ENCODE results near the gene SLC35B2. TPM values are rescaled to one million over a fixed set of nuclear protein-coding genes. Genes with fewer than 3 reads are reported as not detected.

The SLC35B2 gene
- total and polyA plus RNA-seq, 2 donors (not counting 1 experiment from before 2014, with no cell fraction given) = 88.4 to 89.4 TPM

GRCh38 chr6:44228433-44228832 lies 28.9 kb downstream of the SLC35B2 start:
- Histone ChIP-seq H3K9ac (ENCODE audit: insufficient read depth, low read length) (no peak overlapping the region), H3K4me2 (ENCODE audit: extremely low read depth, insufficient read depth, low read length) (no peak overlapping the region)
- TF ChIP-seq CTCF (conservative IDR thresholded peaks at IDR 0.05 in 1 of 2, IDR thresholded peaks at IDR 0.05 in 1 of 2; ENCODE audit: low read depth in 1 of 2, low read length in 2 of 2) (no peak), EZH2 (IDR thresholded peaks at IDR 0.05; ENCODE audit: low read length, missing control alignments) (no peak)

GRCh38 chr6:44228031-44228430 lies 29.3 kb downstream of the SLC35B2 start:
- Histone ChIP-seq H3K4me2 (ENCODE audit: extremely low read depth, insufficient read depth, low read length) (no peak overlapping the region), H3K79me2 (ENCODE audit: control insufficient read depth, insufficient read depth, low read length) (peaks cover 4% of the 10 kb centered on the region), H3K36me3 (ENCODE audit: control insufficient read depth, insufficient read depth, low read length) (peaks cover 6% of the 10 kb centered on the region), H3K9me3 (ENCODE audit: control insufficient read depth, insufficient read depth, low read depth, low read length) (no peaks in the 10 kb centered on the region), H3K27me3 (ENCODE audit: control insufficient read depth, insufficient read depth, low read length) (no peaks in the 10 kb centered on the region), H3K27ac (ENCODE audit: insufficient read depth, low read length) (no peak overlapping the region), H4K20me1 (ENCODE audit: control insufficient read depth, extremely low read depth, insufficient read depth, low read length) (no peaks in the 10 kb centered on the region), H3K4me1 (ENCODE audit: control insufficient read depth, extremely low read depth, insufficient read depth, low read length) (peaks cover 12% of the 10 kb centered on the region), H3K9ac (ENCODE audit: insufficient read depth, low read length) (no peak overlapping the region), H3K4me3 (replicated peaks in 1 of 4; ENCODE audit: control extremely low read depth in 1 of 4, insufficient read depth in 1 of 4, low read depth in 3 of 4, low read length in 4 of 4) (no peak overlapping the region), H2AFZ (ENCODE audit: low read length) (no peak overlapping the region)
- no peak for DNase-seq (ENCODE audit: low read depth in 2 of 2)
- TF ChIP-seq EZH2 (IDR thresholded peaks at IDR 0.05; ENCODE audit: low read length, missing control alignments) = no peak
- TF ChIP-seq CTCF (conservative IDR thresholded peaks at IDR 0.05 in 1 of 2, IDR thresholded peaks at IDR 0.05 in 1 of 2; ENCODE audit: low read depth in 1 of 2, low read length in 2 of 2) = no peak

More at GRCh38 chr6:44228433-44228832, 28.9 kb downstream of the SLC35B2 start:
- DNase-seq (ENCODE audit: low read depth in 2 of 2) = no peak
- H3K79me2 ChIP-seq (ENCODE audit: control insufficient read depth, insufficient read depth, low read length) = peaks cover 4% of the 10 kb centered on the region
- H3K36me3 ChIP-seq (ENCODE audit: control insufficient read depth, insufficient read depth, low read length) = peaks cover 6% of the 10 kb centered on the region
- no peak overlapping the region for H3K4me3 ChIP-seq (replicated peaks in 1 of 4; ENCODE audit: control extremely low read depth in 1 of 4, insufficient read depth in 1 of 4, low read depth in 3 of 4, low read length in 4 of 4)
- no peaks in the 10 kb centered on the region for H3K9me3 ChIP-seq (ENCODE audit: control insufficient read depth, insufficient read depth, low read depth, low read length)
- H2AFZ ChIP-seq (ENCODE audit: low read length) = no peak overlapping the region
- peaks cover 12% of the 10 kb centered on the region for H3K4me1 ChIP-seq (ENCODE audit: control insufficient read depth, extremely low read depth, insufficient read depth, low read length)
- no peaks in the 10 kb centered on the region for H4K20me1 ChIP-seq (ENCODE audit: control insufficient read depth, extremely low read depth, insufficient read depth, low read length)
- H3K27ac ChIP-seq (ENCODE audit: insufficient read depth, low read length) = no peak overlapping the region
- no peaks in the 10 kb centered on the region for H3K27me3 ChIP-seq (ENCODE audit: control insufficient read depth, insufficient read depth, low read length)

GRCh38 chr6:44227148-44227793 lies 30.1 kb downstream of the SLC35B2 start:
- H3K4me1 ChIP-seq (ENCODE audit: control insufficient read depth, extremely low read depth, insufficient read depth, low read length) = peaks cover 12% of the 10 kb centered on the region
- H3K4me2 ChIP-seq (ENCODE audit: extremely low read depth, insufficient read depth, low read length) = no peak overlapping the region
- no peaks in the 10 kb centered on the region for H3K9me3 ChIP-seq (ENCODE audit: control insufficient read depth, insufficient read depth, low read depth, low read length)
- no peaks in the 10 kb centered on the region for H3K27me3 ChIP-seq (ENCODE audit: control insufficient read depth, insufficient read depth, low read length)
- no peak for TF ChIP-seq CTCF (conservative IDR thresholded peaks at IDR 0.05 in 1 of 2, IDR thresholded peaks at IDR 0.05 in 1 of 2; ENCODE audit: low read depth in 1 of 2, low read length in 2 of 2)
- no peak for TF ChIP-seq EZH2 (IDR thresholded peaks at IDR 0.05; ENCODE audit: low read length, missing control alignments)
- peaks cover 5% of the 10 kb centered on the region for H3K36me3 ChIP-seq (ENCODE audit: control insufficient read depth, insufficient read depth, low read length)
- no peak overlapping the region for H3K4me3 ChIP-seq (replicated peaks in 1 of 4; ENCODE audit: control extremely low read depth in 1 of 4, insufficient read depth in 1 of 4, low read depth in 3 of 4, low read length in 4 of 4)
- no peak for DNase-seq (ENCODE audit: low read depth in 2 of 2)
- no peak overlapping the region for H3K9ac ChIP-seq (ENCODE audit: insufficient read depth, low read length)
- no peak overlapping the region for H2AFZ ChIP-seq (ENCODE audit: low read length)
- H3K27ac ChIP-seq (ENCODE audit: insufficient read depth, low read length) = no peak overlapping the region
- peaks cover 4% of the 10 kb centered on the region for H3K79me2 ChIP-seq (ENCODE audit: control insufficient read depth, insufficient read depth, low read length)
- H4K20me1 ChIP-seq (ENCODE audit: control insufficient read depth, extremely low read depth, insufficient read depth, low read length) = no peaks in the 10 kb centered on the region
